ENCODE results near the gene DEFB114.
"Not testable (repeated sequence)": the region's sequence is repeated elsewhere in the genome, so short reads cannot be mapped to it uniquely, and the experiment has no call there.

Gene DEFB114

GRCh38 chr6:49964064-49964463 lies at the start of gene DEFB114:
DEFB114 (minus strand) TSS chr6:49964164; CDS start chr6:49964105, 59 bp downstream.
- no peak for DNase-seq

GRCh38 chr6:50007819-50008218 lies 43.9 kb upstream of the DEFB114 start:
- no peak for DNase-seq

- DNase-seq: no peak
Observed at GRCh38 chr6:50003139-50003538, 39.2 kb upstream of the DEFB114 start.

GRCh38 chr6:49995278-49995677 lies 31.3 kb upstream of the DEFB114 start:
- DNase-seq: no peak

GRCh38 chr6:49988900-49989299 lies 24.9 kb upstream of the DEFB114 start:
- no peak for DNase-seq

- DNase-seq: no peak
Observed at GRCh38 chr6:49987749-49988148, 23.8 kb upstream of the DEFB114 start.

- no peak for DNase-seq
Observed at GRCh38 chr6:49986551-49986950, 22.6 kb upstream of the DEFB114 start.

- no peak for DNase-seq
Observed at GRCh38 chr6:49982046-49982445, 18.1 kb upstream of the DEFB114 start.

- no peak for DNase-seq
Observed at GRCh38 chr6:49980898-49981297, 16.9 kb upstream of the DEFB114 start.

- DNase-seq: no peak
Observed at GRCh38 chr6:49979584-49979983, 15.6 kb upstream of the DEFB114 start.

GRCh38 chr6:49978332-49979226 lies 14.6 kb upstream of the DEFB114 start:
- no peak for DNase-seq

GRCh38 chr6:49969605-49970004 lies 5.6 kb upstream of the DEFB114 start, which contains the start of gene DEFB113:
DEFB113 (minus strand) TSS chr6:49969625; CDS start chr6:49969625, 0 bp downstream.
- DNase-seq: no peak

- DNase-seq: no peak
Observed at GRCh38 chr6:49966823-49967222, 2.9 kb upstream of the DEFB114 start.

- DNase-seq: no peak
Observed at GRCh38 chr6:49966334-49966733, 2.4 kb upstream of the DEFB114 start.

GRCh38 chr6:49958180-49958579 lies 5.8 kb downstream of the DEFB114 start:
- DNase-seq: no peak

- no peak for DNase-seq
Observed at GRCh38 chr6:49955847-49956246, 8.1 kb downstream of the DEFB114 start.

- no peak for DNase-seq
Observed at GRCh38 chr6:49951926-49952325, 12.0 kb downstream of the DEFB114 start.

GRCh38 chr6:49950415-49950751 lies 13.6 kb downstream of the DEFB114 start:
- DNase-seq: no peak

GRCh38 chr6:49949062-49949461 lies 14.9 kb downstream of the DEFB114 start:
- no peak for DNase-seq

GRCh38 chr6:49946835-49947234 lies 17.1 kb downstream of the DEFB114 start:
- no peak for DNase-seq

GRCh38 chr6:49944068-49944467 lies 19.9 kb downstream of the DEFB114 start:
- not testable (repeated sequence) for DNase-seq

GRCh38 chr6:49939993-49940498 lies 23.9 kb downstream of the DEFB114 start:
- DNase-seq: no peak

- DNase-seq: no peak
Observed at GRCh38 chr6:49937811-49938210, 26.2 kb downstream of the DEFB114 start.

- DNase-seq: no peak
Observed at GRCh38 chr6:49937017-49937416, 26.9 kb downstream of the DEFB114 start.

GRCh38 chr6:49935387-49935786 lies 28.6 kb downstream of the DEFB114 start:
- DNase-seq: no peak
